ENCODE data around the gene AOPEP.

The AOPEP gene

DNA sequence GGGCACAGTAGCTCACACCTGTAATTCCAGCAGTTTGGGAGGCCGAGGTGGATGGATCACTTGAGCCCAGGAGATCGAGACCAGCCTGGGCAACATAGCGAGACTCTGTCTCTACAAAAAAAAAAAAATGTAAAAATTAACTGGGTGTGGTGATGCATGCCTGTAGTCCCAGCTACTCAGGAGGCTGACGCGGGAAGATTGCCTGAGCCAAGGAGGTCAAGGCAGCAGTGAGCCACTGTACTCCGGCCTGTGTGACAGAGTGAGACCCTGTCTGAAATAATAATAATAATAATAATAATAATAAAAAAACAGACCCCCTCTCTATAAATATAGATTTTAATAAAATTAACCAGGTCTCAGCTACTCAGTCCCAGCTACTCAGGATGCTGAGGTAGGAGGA is 179.7 kb downstream of the AOPEP start:
- Histone ChIP-seq H3K4me3 (no peak overlapping the region), H3K9me3 (no peaks in the 10 kb centered on the region), H3K27ac (no peak overlapping the region), H3K36me3 (no peaks in the 10 kb centered on the region), H3K27me3 (no peaks in the 10 kb centered on the region), H3K4me1 (peaks cover 0 to 61% (median 34%) of the 10 kb centered on the region in 4 donors)
- intact Hi-C loops (cut with DNase I; ENCODE audit: low total_unique reads): no loop called here
- DNase-seq: no peak
- TF ChIP-seq, protein P1, sequence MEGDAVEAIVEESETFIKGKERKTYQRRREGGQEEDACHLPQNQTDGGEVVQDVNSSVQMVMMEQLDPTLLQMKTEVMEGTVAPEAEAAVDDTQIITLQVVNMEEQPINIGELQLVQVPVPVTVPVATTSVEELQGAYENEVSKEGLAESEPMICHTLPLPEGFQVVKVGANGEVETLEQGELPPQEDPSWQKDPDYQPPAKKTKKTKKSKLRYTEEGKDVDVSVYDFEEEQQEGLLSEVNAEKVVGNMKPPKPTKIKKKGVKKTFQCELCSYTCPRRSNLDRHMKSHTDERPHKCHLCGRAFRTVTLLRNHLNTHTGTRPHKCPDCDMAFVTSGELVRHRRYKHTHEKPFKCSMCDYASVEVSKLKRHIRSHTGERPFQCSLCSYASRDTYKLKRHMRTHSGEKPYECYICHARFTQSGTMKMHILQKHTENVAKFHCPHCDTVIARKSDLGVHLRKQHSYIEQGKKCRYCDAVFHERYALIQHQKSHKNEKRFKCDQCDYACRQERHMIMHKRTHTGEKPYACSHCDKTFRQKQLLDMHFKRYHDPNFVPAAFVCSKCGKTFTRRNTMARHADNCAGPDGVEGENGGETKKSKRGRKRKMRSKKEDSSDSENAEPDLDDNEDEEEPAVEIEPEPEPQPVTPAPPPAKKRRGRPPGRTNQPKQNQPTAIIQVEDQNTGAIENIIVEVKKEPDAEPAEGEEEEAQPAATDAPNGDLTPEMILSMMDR (IDR thresholded peaks at IDR 0.05): no peak

DNA sequence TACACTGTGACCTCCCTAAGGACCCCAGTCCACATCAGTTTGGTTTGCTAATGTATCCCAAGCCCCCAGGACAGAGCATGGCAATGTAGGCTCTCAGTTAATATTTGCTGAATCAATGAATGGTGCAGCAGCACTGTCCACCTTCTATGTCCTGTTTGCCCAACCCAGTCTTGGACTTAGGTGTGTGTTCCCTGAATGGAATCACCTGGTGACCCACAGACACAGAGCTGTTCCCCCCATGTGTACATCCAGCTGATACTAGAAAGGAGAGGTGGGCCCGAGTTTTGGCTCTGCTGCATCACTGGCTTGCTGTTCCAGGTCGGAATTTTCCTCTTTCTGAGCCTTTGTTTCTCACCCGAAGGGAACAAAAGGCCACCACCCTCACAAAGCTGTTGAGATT is 180.2 kb downstream of the AOPEP start:
- Histone ChIP-seq H3K9me3 (no peaks in the 10 kb centered on the region), H3K4me1 (peaks cover 0 to 56% (median 28%) of the 10 kb centered on the region in 4 donors), H3K4me3 (no peak overlapping the region), H3K27me3 (no peaks in the 10 kb centered on the region), H3K27ac (peak overlapping the region; percentile 58 to 61), H3K36me3 (no peaks in the 10 kb centered on the region)
- intact Hi-C loops (cut with DNase I; ENCODE audit: low total_unique reads): no loop called here
- TF ChIP-seq, protein P1 (IDR thresholded peaks at IDR 0.05): no peak
- no peak for DNase-seq

DNA sequence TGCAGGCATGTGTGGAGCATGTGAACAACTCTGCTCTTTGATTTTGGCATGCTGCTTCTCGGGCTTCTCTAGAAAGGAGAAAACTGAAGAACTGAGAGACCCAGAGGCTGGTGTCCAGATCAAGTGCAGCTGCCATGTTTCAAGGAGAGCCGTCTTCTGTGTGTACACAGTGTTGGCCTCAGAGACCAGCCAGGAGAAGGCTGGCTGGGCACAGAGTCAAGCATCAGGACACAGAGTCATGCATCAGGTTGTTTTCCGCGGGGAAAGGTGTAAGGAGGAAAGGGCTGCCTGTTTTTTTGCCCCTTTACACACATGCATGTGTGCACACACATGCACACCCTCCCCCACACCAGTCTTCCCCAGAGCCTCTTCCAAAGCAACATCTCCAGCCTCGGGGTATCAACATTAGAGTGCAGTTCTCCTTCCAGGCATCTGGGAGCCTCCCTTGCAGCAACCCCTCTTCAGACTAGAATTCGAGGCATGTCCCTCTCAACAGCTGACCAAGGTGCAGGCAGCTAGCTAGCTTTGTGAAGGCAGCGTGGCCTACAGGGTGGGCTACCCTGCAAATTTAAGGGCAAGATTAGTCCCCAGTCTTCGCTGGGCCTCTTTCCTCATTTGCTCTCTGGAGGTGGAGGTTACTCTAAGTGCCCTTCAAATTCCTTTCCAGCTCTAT is 180.9 kb downstream of the AOPEP start:
- no peak for DNase-seq
- intact Hi-C loops (cut with DNase I; ENCODE audit: low total_unique reads): no loop called here

DNA sequence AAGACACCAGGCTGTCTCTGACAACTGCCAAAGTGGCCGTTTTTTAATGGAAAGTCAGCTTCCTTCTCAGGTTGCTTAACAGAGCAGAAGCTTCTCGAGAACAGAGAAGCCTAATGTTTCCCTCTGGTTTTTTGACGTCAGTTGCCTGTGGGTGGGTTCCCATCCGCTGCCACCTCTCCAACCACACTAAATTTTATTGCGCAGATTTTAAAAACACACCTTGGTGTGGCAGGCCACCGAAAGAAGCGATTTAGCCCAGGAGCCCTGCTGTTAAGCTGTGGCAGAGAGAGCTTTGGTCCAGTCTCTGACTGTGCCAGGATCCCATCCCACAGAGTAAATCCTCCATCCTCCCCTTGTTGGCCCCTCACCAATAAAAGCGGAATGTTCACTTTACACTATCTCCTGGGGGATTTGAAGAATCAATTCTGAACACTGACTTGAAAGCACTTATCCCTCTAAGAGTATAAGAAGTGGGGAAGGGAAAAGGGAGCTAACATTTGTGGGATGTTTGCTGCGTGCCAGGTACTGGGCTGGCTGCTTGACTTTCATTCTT is 181.6 kb downstream of the AOPEP start:
- no peaks in the 10 kb centered on the region for H3K9me3 ChIP-seq
- no peak for DNase-seq
- TF ChIP-seq, protein P1 (IDR thresholded peaks at IDR 0.05): no peak
- H3K4me3 ChIP-seq: no peak overlapping the region
- no peaks in the 10 kb centered on the region for H3K36me3 ChIP-seq
- peak overlapping the region; percentile 58 to 61 for H3K27ac ChIP-seq
- H3K27me3 ChIP-seq: no peaks in the 10 kb centered on the region
- intact Hi-C loops (cut with DNase I; ENCODE audit: low total_unique reads): no loop called here
- peaks cover 0 to 49% (median 25%) of the 10 kb centered on the region in 4 donors for H3K4me1 ChIP-seq

More for the DNA sequence above, 180.9 kb downstream of the AOPEP start:
- no peaks in the 10 kb centered on the region for H3K9me3 ChIP-seq
- no peaks in the 10 kb centered on the region for H3K36me3 ChIP-seq
- no peak overlapping the region for H3K4me3 ChIP-seq
- H3K27ac ChIP-seq: peak overlapping the region; percentile 58 to 61
- TF ChIP-seq, protein P1 (IDR thresholded peaks at IDR 0.05): no peak
- peaks cover 0 to 49% (median 23%) of the 10 kb centered on the region in 4 donors for H3K4me1 ChIP-seq
- no peaks in the 10 kb centered on the region for H3K27me3 ChIP-seq

DNA sequence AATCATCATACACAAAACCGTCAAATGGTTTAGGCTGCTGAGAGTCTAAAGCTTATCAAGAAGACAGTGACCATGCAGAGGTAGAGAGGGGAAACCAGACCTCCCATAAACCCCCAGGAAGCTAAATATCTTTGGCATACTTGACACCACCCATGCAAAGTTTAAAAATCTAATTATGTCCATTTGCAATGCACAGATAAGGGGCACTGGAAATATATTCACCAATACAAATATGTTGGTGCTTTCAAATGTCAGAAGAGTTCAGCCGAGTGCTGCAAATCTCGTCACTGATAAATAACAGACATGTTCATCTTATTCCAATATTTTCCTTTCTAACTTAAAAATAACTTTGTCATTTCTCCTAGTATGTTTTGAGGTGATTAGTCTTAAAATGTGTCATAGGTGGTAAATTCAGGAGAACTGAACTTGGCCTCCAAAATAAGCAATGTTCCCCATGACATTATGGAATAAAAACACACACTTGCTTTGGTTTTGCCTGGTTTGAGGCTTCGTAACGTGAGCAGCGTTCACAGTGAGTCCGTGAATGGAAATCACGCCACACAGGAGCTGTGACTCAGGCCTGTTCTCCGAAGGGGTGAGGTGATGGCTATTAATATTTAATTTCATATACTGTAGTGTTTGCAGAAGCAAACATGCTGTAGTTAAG is 182.2 kb downstream of the AOPEP start:
- Histone ChIP-seq H3K36me3 (no peaks in the 10 kb centered on the region), H3K27ac (peak overlapping the region; percentile 58 to 61), H3K4me1 (peaks cover 0 to 47% (median 21%) of the 10 kb centered on the region in 4 donors), H3K4me3 (no peak overlapping the region), H3K9me3 (no peaks in the 10 kb centered on the region), H3K27me3 (no peaks in the 10 kb centered on the region)
- DNase-seq: no peak
- intact Hi-C loops (cut with DNase I; ENCODE audit: low total_unique reads): no loop called here
- TF ChIP-seq, protein P1 (IDR thresholded peaks at IDR 0.05): no peak

All from tibial artery (tissue), 4 donors.